ENCODE measurements around the gene VAV1. TPM values are rescaled to one million over a fixed set of nuclear protein-coding genes. Genes with fewer than 3 reads are reported as not detected.

VAV1 gene
- polyA plus RNA-seq, 1 donor from 2014 or later, result not detected

DNA sequence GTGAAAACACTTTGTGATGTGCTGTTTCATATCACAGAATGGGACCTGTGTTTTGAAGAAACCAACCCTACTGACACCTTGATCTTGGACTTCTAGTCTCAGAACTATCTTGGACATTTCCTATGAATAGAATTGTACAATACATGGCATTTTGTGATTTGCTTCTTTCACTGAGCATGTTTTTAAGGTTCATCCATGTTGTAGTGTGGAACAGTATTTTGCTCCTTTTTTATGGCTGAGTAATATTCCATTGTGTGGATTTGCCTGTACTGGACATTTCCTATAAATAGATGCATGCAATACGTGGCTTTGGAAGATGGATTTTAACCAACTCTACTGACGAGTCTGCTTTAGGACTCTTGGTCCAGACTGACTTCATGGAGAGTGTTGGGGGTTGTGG, 46.8 kb downstream of the VAV1 start:
- H2AFZ ChIP-seq (ENCODE audit: low read depth, low read length), result no peak overlapping the region
- H4K20me1 ChIP-seq (ENCODE audit: insufficient read depth), result no peaks in the 10 kb centered on the region
- TF ChIP-seq TAF1 (IDR thresholded peaks at IDR 0.05; ENCODE audit: low read depth) (no peak), SMC3 (conservative IDR thresholded peaks at IDR 0.05; ENCODE audit: poor library complexity) (no peak), RAD21 (conservative IDR thresholded peaks at IDR 0.05) (no peak), POLR2AphosphoS5 (IDR thresholded peaks at IDR 0.05) (no peak), EP300 (conservative IDR thresholded peaks at IDR 0.05; ENCODE audit: poor library complexity, severe bottlenecking) (no peak), MXI1 (conservative IDR thresholded peaks at IDR 0.05; ENCODE audit: poor library complexity, severe bottlenecking) (no peak), EZH2 (IDR thresholded peaks at IDR 0.05; ENCODE audit: borderline replicate concordance, insufficient read depth, low read length, poor library complexity, severe bottlenecking) (no peak)
- TF ChIP-seq, protein P1, sequence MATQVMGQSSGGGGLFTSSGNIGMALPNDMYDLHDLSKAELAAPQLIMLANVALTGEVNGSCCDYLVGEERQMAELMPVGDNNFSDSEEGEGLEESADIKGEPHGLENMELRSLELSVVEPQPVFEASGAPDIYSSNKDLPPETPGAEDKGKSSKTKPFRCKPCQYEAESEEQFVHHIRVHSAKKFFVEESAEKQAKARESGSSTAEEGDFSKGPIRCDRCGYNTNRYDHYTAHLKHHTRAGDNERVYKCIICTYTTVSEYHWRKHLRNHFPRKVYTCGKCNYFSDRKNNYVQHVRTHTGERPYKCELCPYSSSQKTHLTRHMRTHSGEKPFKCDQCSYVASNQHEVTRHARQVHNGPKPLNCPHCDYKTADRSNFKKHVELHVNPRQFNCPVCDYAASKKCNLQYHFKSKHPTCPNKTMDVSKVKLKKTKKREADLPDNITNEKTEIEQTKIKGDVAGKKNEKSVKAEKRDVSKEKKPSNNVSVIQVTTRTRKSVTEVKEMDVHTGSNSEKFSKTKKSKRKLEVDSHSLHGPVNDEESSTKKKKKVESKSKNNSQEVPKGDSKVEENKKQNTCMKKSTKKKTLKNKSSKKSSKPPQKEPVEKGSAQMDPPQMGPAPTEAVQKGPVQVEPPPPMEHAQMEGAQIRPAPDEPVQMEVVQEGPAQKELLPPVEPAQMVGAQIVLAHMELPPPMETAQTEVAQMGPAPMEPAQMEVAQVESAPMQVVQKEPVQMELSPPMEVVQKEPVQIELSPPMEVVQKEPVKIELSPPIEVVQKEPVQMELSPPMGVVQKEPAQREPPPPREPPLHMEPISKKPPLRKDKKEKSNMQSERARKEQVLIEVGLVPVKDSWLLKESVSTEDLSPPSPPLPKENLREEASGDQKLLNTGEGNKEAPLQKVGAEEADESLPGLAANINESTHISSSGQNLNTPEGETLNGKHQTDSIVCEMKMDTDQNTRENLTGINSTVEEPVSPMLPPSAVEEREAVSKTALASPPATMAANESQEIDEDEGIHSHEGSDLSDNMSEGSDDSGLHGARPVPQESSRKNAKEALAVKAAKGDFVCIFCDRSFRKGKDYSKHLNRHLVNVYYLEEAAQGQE (IDR thresholded peaks at IDR 0.05; ENCODE audit: borderline replicate concordance), result no peak
- TF ChIP-seq, protein P2, sequence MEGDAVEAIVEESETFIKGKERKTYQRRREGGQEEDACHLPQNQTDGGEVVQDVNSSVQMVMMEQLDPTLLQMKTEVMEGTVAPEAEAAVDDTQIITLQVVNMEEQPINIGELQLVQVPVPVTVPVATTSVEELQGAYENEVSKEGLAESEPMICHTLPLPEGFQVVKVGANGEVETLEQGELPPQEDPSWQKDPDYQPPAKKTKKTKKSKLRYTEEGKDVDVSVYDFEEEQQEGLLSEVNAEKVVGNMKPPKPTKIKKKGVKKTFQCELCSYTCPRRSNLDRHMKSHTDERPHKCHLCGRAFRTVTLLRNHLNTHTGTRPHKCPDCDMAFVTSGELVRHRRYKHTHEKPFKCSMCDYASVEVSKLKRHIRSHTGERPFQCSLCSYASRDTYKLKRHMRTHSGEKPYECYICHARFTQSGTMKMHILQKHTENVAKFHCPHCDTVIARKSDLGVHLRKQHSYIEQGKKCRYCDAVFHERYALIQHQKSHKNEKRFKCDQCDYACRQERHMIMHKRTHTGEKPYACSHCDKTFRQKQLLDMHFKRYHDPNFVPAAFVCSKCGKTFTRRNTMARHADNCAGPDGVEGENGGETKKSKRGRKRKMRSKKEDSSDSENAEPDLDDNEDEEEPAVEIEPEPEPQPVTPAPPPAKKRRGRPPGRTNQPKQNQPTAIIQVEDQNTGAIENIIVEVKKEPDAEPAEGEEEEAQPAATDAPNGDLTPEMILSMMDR (IDR thresholded peaks at IDR 0.05; ENCODE audit: poor library complexity, severe bottlenecking), result no peak
- H3K4me2 ChIP-seq (ENCODE audit: low read length), result no peak overlapping the region
- no peaks in the 10 kb centered on the region for H3K9me2 ChIP-seq (ENCODE audit: insufficient read depth, low read length)
- H3F3A ChIP-seq (ENCODE audit: insufficient read depth, low read length, poor library complexity, severe bottlenecking), result no peaks in the 10 kb centered on the region
- H3K27ac ChIP-seq (ENCODE audit: low read length), result no peak overlapping the region
- H3K9ac ChIP-seq (ENCODE audit: low read length), result no peak overlapping the region
- H3K9me3 ChIP-seq (ENCODE audit: low read length), result peaks cover 11% of the 10 kb centered on the region
- no peaks in the 10 kb centered on the region for H3K27me3 ChIP-seq (ENCODE audit: insufficient read depth, low read depth, low read length)
- no peaks in the 10 kb centered on the region for H3K36me3 ChIP-seq (ENCODE audit: insufficient read depth, low read length)
- H3K4me3 ChIP-seq (ENCODE audit: low read length), result no peak overlapping the region
- H3K79me2 ChIP-seq (replicated peaks; ENCODE audit: insufficient read depth, low read length), result no peaks in the 10 kb centered on the region

DNA sequence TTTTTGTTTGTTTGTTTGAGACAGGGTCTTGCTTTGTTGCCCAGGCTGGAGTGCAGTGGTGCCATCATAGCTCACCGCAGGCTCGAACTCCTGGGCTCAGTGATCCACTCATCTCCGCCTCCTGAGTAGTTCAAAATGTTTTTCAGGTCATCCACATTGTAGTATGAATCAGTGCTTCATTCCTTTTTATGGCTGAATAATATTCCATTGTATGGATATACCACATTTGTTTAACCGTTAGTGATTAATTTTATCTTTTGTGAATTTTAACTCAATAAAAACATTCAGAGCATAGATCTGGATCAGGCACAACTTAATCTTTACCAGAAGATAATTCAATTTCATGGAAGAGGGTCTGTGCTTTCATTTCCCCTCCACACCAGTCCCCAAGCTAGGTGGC, 47.7 kb downstream of the VAV1 start:
- Histone ChIP-seq H3K4me3 (ENCODE audit: low read length) (no peak overlapping the region), H3K27ac (ENCODE audit: low read length) (no peak overlapping the region), H3K36me3 (ENCODE audit: insufficient read depth, low read length) (no peaks in the 10 kb centered on the region), H4K20me1 (ENCODE audit: insufficient read depth) (no peaks in the 10 kb centered on the region), H3K9ac (ENCODE audit: low read length) (no peak overlapping the region), H3K9me2 (ENCODE audit: insufficient read depth, low read length) (no peaks in the 10 kb centered on the region), H3K27me3 (ENCODE audit: insufficient read depth, low read depth, low read length) (no peaks in the 10 kb centered on the region), H3K79me2 (replicated peaks; ENCODE audit: insufficient read depth, low read length) (no peaks in the 10 kb centered on the region), H2AFZ (ENCODE audit: low read depth, low read length) (no peak overlapping the region), H3K4me2 (ENCODE audit: low read length) (no peak overlapping the region), H3K9me3 (ENCODE audit: low read length) (peaks cover 11% of the 10 kb centered on the region), H3F3A (ENCODE audit: insufficient read depth, low read length, poor library complexity, severe bottlenecking) (no peaks in the 10 kb centered on the region)
- TF ChIP-seq SMC3 (conservative IDR thresholded peaks at IDR 0.05; ENCODE audit: poor library complexity) (no peak), EP300 (conservative IDR thresholded peaks at IDR 0.05; ENCODE audit: poor library complexity, severe bottlenecking) (no peak), TAF1 (IDR thresholded peaks at IDR 0.05; ENCODE audit: low read depth) (no peak), RAD21 (conservative IDR thresholded peaks at IDR 0.05) (no peak)
